DND-41 (cell line): ENCODE data around the gene HOXB8.

Experiments
- CTCF ChIP-seq: IDR thresholded peaks from 2 replicates; pipeline ENCODE4 v1.5.1; 2012; ENCODE audit warnings: borderline replicate concordance, low read length, moderate library complexity, mild to moderate bottlenecking; ENCODE audit not compliant: poor library complexity, severe bottlenecking; ENCODE audit errors: extremely low read depth
- EZH2 ChIP-seq: IDR thresholded peaks from 3 replicates; pipeline ENCODE4 v1.6.1; 2012; ENCODE audit warnings: borderline replicate concordance, low read depth, mild to moderate bottlenecking, moderate library complexity, low read length, inconsistent platforms; ENCODE audit not compliant: severe bottlenecking

GRCh38 chr17:48615047-48615962 lies at the start of gene HOXB8:
- no peak for TF ChIP-seq EZH2
- TF ChIP-seq CTCF: no peak
